IPS-15b (cell line): Measurements from ENCODE around the gene ANKRD52.

Experiments used
- H3K27me3 ChIP-seq: one replicate; pipeline ENCODE4 v1.6.1; 2013; ENCODE audit warnings: low read length; ENCODE audit not compliant: control insufficient read depth, insufficient read depth
- H3K36me3 ChIP-seq: one replicate; pipeline ENCODE4 v1.6.1; 2013; ENCODE audit warnings: low read length; ENCODE audit not compliant: control insufficient read depth, insufficient read depth
- H3K4me1 ChIP-seq: one replicate; pipeline ENCODE4 v1.6.1; 2013; ENCODE audit warnings: mild to moderate bottlenecking, low read length; ENCODE audit not compliant: control insufficient read depth, insufficient read depth
- H3K4me3 ChIP-seq: one replicate; pipeline ENCODE4 v1.5.1; 2013; ENCODE audit warnings: low read depth, low read length
- H3K9ac ChIP-seq: one replicate; pipeline ENCODE4 v1.6.1; 2013; ENCODE audit warnings: low read depth, mild to moderate bottlenecking, low read length
- H3K9me3 ChIP-seq: one replicate; pipeline ENCODE4 v1.6.1; 2013; ENCODE audit warnings: mild to moderate bottlenecking, low read length; ENCODE audit not compliant: control insufficient read depth, insufficient read depth

ANKRD52 gene

DNA sequence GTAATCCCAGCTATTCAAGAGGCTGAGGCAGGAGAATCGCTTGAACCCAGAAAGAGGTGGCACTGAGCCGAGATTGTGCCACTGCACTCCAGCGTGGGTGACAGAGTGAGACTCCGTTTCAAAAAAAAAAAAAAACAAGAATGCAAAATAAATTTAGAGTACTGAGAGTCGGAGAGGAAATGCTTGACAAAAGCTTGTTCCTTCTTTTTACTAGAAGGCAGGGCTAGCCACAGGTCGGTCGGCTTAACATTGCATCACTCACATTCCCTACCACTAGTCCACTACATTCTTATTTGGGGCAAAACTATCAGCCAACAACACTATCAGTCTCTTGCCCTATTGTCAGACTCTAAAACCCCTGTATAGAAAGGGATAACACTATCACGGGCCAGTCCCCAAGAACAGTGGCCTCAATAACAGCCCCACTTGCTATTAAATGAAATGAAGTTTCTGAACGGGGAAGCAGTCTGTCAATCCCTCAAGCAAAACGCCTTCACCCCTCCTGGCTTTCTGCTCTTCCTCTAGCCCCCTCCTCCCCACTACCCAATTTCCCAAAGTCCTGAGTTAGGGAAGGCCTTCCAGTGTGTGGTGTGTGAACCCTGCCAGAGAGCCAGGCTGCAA lies 37.5 kb downstream of the ANKRD52 start:
- H3K4me3 ChIP-seq, result peak overlapping the region; percentile 95
- H3K9me3 ChIP-seq, result no peaks in the 10 kb centered on the region
- H3K36me3 ChIP-seq, result peaks cover 12% of the 10 kb centered on the region

GRCh38 chr12:56219840-56220239 lies 38.3 kb downstream of the ANKRD52 start:
- H3K4me1 ChIP-seq, result peaks cover 7% of the 10 kb centered on the region
- H3K9me3 ChIP-seq, result no peaks in the 10 kb centered on the region
- H3K9ac ChIP-seq, result no peak overlapping the region
- H3K4me3 ChIP-seq, result no peak overlapping the region
- no peaks in the 10 kb centered on the region for H3K27me3 ChIP-seq
- H3K36me3 ChIP-seq, result peaks cover 18% of the 10 kb centered on the region

More for the DNA sequence above, 37.5 kb downstream of the ANKRD52 start:
- no peaks in the 10 kb centered on the region for H3K27me3 ChIP-seq
- peak overlapping the region; percentile 76 for H3K9ac ChIP-seq
- peaks cover 7% of the 10 kb centered on the region for H3K4me1 ChIP-seq

GRCh38 chr12:56216461-56216860 lies 41.7 kb downstream of the ANKRD52 start:
- Histone ChIP-seq H3K4me1 (no peaks in the 10 kb centered on the region), H3K9ac (no peak overlapping the region), H3K9me3 (no peaks in the 10 kb centered on the region), H3K36me3 (peaks cover 41% of the 10 kb centered on the region), H3K27me3 (no peaks in the 10 kb centered on the region), H3K4me3 (no peak overlapping the region)

DNA sequence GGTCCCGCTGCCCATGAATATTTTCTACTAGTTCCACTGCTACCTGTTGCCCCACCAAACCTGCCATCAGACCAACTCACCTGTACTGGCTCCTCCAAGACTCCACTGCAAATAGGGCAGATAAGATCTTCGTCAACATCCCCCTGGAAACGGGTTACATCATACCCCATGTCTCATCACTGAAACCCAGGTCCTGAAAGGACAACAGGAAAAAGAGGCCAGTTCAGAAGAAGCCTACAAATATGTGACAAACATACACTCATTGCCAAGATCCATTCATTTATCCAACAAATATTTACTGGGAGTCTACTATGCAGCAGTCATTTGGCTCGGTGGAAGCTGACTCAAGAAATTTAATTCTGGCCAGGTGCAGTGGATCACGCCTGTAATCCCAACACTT lies 44.3 kb downstream of the ANKRD52 start:
- no peak overlapping the region for H3K4me3 ChIP-seq
- no peak overlapping the region for H3K9ac ChIP-seq
- H3K36me3 ChIP-seq, result peaks cover 51% of the 10 kb centered on the region

GRCh38 chr12:56212361-56212760 lies 45.8 kb downstream of the ANKRD52 start:
- H3K4me1 ChIP-seq, result no peaks in the 10 kb centered on the region
- H3K27me3 ChIP-seq, result no peaks in the 10 kb centered on the region
- H3K9ac ChIP-seq, result no peak overlapping the region
- no peaks in the 10 kb centered on the region for H3K9me3 ChIP-seq
- peaks cover 56% of the 10 kb centered on the region for H3K36me3 ChIP-seq
- no peak overlapping the region for H3K4me3 ChIP-seq

More for the DNA sequence above, 44.3 kb downstream of the ANKRD52 start:
- Histone ChIP-seq H3K4me1 (no peaks in the 10 kb centered on the region), H3K27me3 (no peaks in the 10 kb centered on the region), H3K9me3 (no peaks in the 10 kb centered on the region)

GRCh38 chr12:56208006-56208405 lies 50.2 kb downstream of the ANKRD52 start:
- H3K9ac ChIP-seq, result no peak overlapping the region

GRCh38 chr12:56206452-56207166 lies 51.6 kb downstream of the ANKRD52 start:
- peaks cover 34% of the 10 kb centered on the region for H3K36me3 ChIP-seq
- no peak overlapping the region for H3K4me3 ChIP-seq
- H3K9me3 ChIP-seq, result no peaks in the 10 kb centered on the region
- no peaks in the 10 kb centered on the region for H3K4me1 ChIP-seq
- no peak overlapping the region for H3K9ac ChIP-seq
- no peaks in the 10 kb centered on the region for H3K27me3 ChIP-seq

More at GRCh38 chr12:56208006-56208405, 50.2 kb downstream of the ANKRD52 start:
- H3K9me3 ChIP-seq, result no peaks in the 10 kb centered on the region
- H3K27me3 ChIP-seq, result no peaks in the 10 kb centered on the region
- no peaks in the 10 kb centered on the region for H3K4me1 ChIP-seq
- H3K36me3 ChIP-seq, result peaks cover 46% of the 10 kb centered on the region
- no peak overlapping the region for H3K4me3 ChIP-seq

DNA sequence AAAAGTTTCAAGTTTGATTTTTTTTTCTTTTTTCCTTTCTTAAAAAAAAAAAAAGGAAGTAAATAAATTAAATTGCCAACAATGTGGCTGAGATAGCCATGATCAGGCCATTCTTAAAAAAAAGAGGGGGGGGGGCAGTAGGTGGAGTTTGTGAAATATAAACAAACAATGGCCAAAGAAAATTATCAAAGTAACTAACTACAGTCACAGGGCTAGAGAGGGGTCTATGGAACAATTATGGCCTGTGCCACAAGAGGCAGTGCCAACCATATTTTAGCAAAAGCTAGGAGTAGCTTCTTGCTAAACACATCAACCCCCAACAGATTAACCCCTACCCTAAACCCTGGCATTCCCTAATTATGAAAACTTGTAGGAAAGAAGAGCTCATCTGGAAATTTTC lies 52.7 kb downstream of the ANKRD52 start:
- Histone ChIP-seq H3K9me3 (no peaks in the 10 kb centered on the region), H3K36me3 (peaks cover 32% of the 10 kb centered on the region), H3K27me3 (no peaks in the 10 kb centered on the region), H3K9ac (no peak overlapping the region), H3K4me1 (no peaks in the 10 kb centered on the region), H3K4me3 (no peak overlapping the region)

DNA sequence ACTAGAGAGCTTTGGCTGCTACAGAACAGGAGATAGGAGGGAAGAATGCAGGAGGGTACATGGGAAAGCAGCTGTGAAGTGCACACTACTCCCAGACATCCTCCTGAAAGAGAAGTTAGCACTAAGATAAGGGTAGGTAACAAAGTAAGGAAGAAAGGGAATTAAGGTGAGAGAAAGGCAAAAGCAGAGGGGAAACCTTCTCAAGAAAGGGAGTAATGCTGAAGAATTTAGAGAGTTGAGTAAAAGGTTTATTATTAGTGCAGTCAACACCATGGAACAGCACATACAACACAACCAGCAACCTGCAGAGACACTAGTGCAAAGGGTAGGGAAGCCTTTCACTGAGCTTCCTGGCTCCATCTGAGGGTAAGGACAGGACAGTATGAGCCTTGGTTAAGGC lies 53.9 kb downstream of the ANKRD52 start:
- H3K4me3 ChIP-seq, result no peak overlapping the region
- no peak overlapping the region for H3K9ac ChIP-seq
- H3K36me3 ChIP-seq, result peaks cover 23% of the 10 kb centered on the region
- no peaks in the 10 kb centered on the region for H3K9me3 ChIP-seq
- no peaks in the 10 kb centered on the region for H3K4me1 ChIP-seq
- H3K27me3 ChIP-seq, result no peaks in the 10 kb centered on the region

DNA sequence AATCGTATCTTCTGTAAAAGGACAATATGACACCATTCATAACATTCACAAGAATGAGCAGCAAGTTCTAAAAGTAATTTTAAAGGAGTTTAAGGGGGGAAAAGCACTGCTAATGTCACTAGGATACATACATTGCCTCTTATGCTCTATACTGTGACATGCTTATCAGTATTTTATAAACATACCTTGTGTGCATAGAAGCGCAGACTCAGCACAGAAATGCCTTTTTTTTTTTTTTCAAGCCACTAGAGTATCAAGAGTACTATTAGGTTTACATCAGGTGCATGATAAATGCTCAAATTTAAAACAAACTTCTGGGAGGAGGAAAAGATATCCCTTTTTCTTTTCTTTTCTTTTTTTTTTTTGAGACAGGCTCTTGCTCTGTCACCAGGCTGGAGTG lies 55.3 kb downstream of the ANKRD52 start:
- Histone ChIP-seq H3K9me3 (no peaks in the 10 kb centered on the region), H3K9ac (no peak overlapping the region), H3K36me3 (peaks cover 19% of the 10 kb centered on the region), H3K4me1 (no peaks in the 10 kb centered on the region), H3K27me3 (no peaks in the 10 kb centered on the region), H3K4me3 (no peak overlapping the region)

DNA sequence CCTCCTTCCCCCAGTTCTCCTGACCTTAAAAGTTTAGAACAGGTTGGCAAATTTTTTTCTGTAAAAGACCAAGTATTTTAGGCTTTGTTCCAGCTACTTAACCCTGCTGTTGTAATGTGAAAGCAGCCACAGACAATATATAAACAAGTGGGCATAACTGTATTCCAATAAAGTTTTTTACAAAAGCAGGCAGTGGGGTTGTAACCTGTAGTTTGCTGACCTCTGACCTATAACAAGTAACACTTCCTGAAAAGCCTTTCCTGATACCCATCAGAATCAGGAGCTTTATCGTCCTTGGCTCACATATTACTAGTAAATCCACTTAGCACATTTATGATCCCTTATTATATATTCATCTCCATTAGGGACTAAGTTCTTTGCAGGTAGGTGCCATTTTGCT lies 55.8 kb downstream of the ANKRD52 start:
- no peak overlapping the region for H3K9ac ChIP-seq
- no peaks in the 10 kb centered on the region for H3K4me1 ChIP-seq
- peaks cover 14% of the 10 kb centered on the region for H3K36me3 ChIP-seq
- H3K4me3 ChIP-seq, result no peak overlapping the region
- no peaks in the 10 kb centered on the region for H3K27me3 ChIP-seq
- no peaks in the 10 kb centered on the region for H3K9me3 ChIP-seq

DNA sequence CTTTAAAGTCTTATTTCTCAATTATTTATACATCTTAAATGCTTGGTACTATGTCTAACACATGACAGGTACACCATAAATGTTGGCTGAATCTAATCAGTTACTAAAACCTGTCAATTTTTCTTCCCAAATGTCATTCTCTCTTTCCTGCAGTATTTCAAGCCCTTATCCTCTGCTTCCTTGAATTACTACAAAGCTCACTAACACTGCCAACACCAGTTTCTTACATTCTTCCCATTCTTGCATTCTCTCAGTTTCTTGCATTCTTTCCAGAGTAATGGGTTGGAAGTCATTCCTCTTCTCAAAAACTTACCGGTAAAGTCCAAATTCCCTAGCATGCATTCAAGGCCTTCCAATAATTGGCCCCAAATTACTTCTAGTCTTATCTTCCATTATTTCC lies 59.3 kb downstream of the ANKRD52 start:
- Histone ChIP-seq H3K9me3 (no peaks in the 10 kb centered on the region), H3K4me3 (no peak overlapping the region), H3K9ac (no peak overlapping the region), H3K27me3 (no peaks in the 10 kb centered on the region), H3K36me3 (no peaks in the 10 kb centered on the region), H3K4me1 (no peaks in the 10 kb centered on the region)
